Karpas-422 (cell line): ENCODE data around the gene CNGA1. TPM values are rescaled to one million over a fixed set of nuclear protein-coding genes. Genes with fewer than 3 reads are reported as not detected.
A peak's percentile ranks its signal among the peaks of the same experiment; 100 is the strongest.

Experiments used
- DNase-seq: peaks from one replicate; pipeline ENCODE4 v3.0.0-alpha.2; 2015
- H2AFZ ChIP-seq: fragments of 200-600 bp; sonication (generic); 2 replicates; pipeline ENCODE4 v1.6.1; 2014; ENCODE audit warnings: antibody characterized with exemption, low read length, mixed read lengths
- H3K27ac ChIP-seq: fragments of 200-600 bp; sonication (generic); 2 replicates; pipeline ENCODE4 v1.5.1; 2014; ENCODE audit warnings: mild to moderate bottlenecking, low read length, moderate library complexity
- H3K27me3 ChIP-seq: fragments of 200-600 bp; sonication (generic); 2 replicates; pipeline ENCODE4 v1.6.1; 2014; ENCODE audit warnings: low read length, mixed read lengths
- H3K36me3 ChIP-seq: fragments of 200-600 bp; sonication (generic); 2 replicates; pipeline ENCODE4 v1.6.1; 2014; ENCODE audit warnings: low read length, mixed read lengths; ENCODE audit not compliant: insufficient read depth
- H3K4me1 ChIP-seq: fragments of 200-600 bp; sonication (generic); 2 replicates; pipeline ENCODE4 v1.6.1; 2014; ENCODE audit warnings: mild to moderate bottlenecking, low read length, mixed read lengths
- H3K4me2 ChIP-seq: fragments of 200-600 bp; sonication (generic); 2 replicates; pipeline ENCODE4 v1.6.1; 2014; ENCODE audit warnings: low read length, low read depth, mild to moderate bottlenecking; ENCODE audit not compliant: poor library complexity, severe bottlenecking
- H3K4me3 ChIP-seq: fragments of 200-600 bp; sonication (generic); 2 replicates; pipeline ENCODE4 v1.5.1; 2014; ENCODE audit warnings: mild to moderate bottlenecking, antibody characterized with exemption, low read length, mixed read lengths
- H3K79me2 ChIP-seq: fragments of 200-600 bp; sonication (generic); 2 replicates; pipeline ENCODE4 v1.6.1; 2014; ENCODE audit warnings: mild to moderate bottlenecking, low read length, mixed read lengths
- H3K9ac ChIP-seq: fragments of 200-600 bp; sonication (generic); 2 replicates; pipeline ENCODE4 v1.6.0; 2014; ENCODE audit warnings: low read length
- H3K9me2 ChIP-seq: fragments of 200-600 bp; sonication (generic), shearing (Covaris generic); replicated peaks from 2 replicates; pipeline ENCODE4 v1.6.0; 2014; ENCODE audit warnings: mild to moderate bottlenecking, low read length, moderate library complexity; ENCODE audit not compliant: insufficient read depth
- H3K9me3 ChIP-seq: fragments of 300-700, 200-600 bp; sonication (generic); 2 replicates; pipeline ENCODE4 v1.6.1; 2014; ENCODE audit warnings: low read length, mixed read lengths
- H4K20me1 ChIP-seq: fragments of 200-600 bp; sonication (generic); 2 replicates; pipeline ENCODE4 v1.6.1; 2014; ENCODE audit warnings: mild to moderate bottlenecking, antibody characterized with exemption, low read length, low read depth; ENCODE audit not compliant: insufficient read depth
- total RNA-seq: library from RNA; depleted of rRNA; stranded (reverse); fragments of >200 nt; shearing (Covaris generic); gene quantifications from 2 replicates; pipeline ENCODE4 v1.2.3, GENCODE V29; 2014; ENCODE audit warnings: low replicate concordance

CNGA1 gene
- total RNA-seq, 1 experiment from 2014 or later: not detected

DNA sequence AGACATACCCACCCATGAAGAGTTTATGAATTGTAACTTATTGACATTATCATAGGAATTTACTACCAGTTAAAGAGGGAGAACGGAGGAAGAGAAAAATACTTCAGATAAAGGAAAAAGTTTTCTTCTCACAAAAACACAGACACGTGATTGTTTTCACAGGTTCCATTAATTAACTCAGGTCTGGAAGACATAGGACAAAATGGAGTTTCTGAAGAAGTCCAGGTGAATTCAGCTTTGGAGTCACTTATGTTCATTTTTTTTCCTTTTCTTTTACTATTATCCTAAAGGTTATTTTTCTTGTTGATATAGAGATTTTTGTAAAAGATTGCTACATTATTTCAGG is 20.6 kb upstream of the CNGA1 start:
- H3K27me3 ChIP-seq: no peaks in the 10 kb centered on the region
- H3K36me3 ChIP-seq: no peaks in the 10 kb centered on the region
- no peaks in the 10 kb centered on the region for H4K20me1 ChIP-seq
- H3K4me2 ChIP-seq: peak overlapping the region; percentile 54
- peaks cover 63% of the 10 kb centered on the region for H3K4me1 ChIP-seq
- peak overlapping the region; percentile 80 for H3K27ac ChIP-seq
- H3K79me2 ChIP-seq: no peaks in the 10 kb centered on the region
- peak overlapping the region; percentile 3; the same call in 1 of the 2 replicates for H2AFZ ChIP-seq
- H3K9me3 ChIP-seq: no peaks in the 10 kb centered on the region
- no peak overlapping the region for H3K4me3 ChIP-seq
- H3K9ac ChIP-seq: no peak overlapping the region
- H3K9me2 ChIP-seq: no peaks in the 10 kb centered on the region
- DNase-seq: no peak

- Histone ChIP-seq H3K79me2 (no peaks in the 10 kb centered on the region), H3K4me3 (0 out of 2 replicates have a peak overlapping the region, but pooled peaks have one; percentile 19), H4K20me1 (no peaks in the 10 kb centered on the region), H3K9me3 (no peaks in the 10 kb centered on the region), H3K9ac (no peak overlapping the region), H3K4me1 (peaks cover 63% of the 10 kb centered on the region), H3K36me3 (no peaks in the 10 kb centered on the region), H3K4me2 (peak overlapping the region; percentile 54), H3K27ac (peak overlapping the region; percentile 80), H3K9me2 (no peaks in the 10 kb centered on the region), H2AFZ (no peak overlapping the region), H3K27me3 (no peaks in the 10 kb centered on the region)
- DNase-seq: no peak
Measured at GRCh38 chr4:48035952-48036351, 19.5 kb upstream of the CNGA1 start.

DNA sequence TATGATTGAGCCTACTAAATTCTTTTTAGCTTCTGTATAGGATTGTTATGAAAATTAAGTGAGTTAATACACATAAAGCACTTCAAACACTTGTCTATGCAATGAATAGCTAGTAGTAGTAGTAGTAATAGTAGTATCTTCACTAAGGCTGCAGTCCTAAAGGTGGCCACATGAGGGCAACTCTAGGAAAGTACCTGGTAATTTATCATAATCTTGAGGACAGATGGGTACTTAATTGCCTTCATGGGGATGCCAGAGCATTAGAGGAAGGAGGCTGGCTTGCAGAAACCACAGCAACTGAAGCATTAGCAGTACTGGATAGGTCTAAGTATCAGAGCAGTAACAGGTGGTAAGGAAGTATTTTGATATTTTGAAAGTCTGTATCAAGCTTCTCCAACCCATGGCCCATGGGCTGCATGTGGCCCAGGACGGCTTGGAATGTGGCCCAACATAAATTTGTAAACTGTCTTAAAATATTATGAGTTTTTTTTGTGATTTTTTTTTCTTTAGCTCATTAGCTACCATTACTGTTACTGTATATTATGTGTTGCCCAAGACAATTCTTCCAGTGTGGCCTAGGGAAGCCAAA is 17.4 kb upstream of the CNGA1 start:
- Histone ChIP-seq H3K27me3 (no peaks in the 10 kb centered on the region), H3K4me2 (no peak overlapping the region), H3K79me2 (no peaks in the 10 kb centered on the region), H4K20me1 (no peaks in the 10 kb centered on the region), H3K9ac (no peak overlapping the region), H3K36me3 (no peaks in the 10 kb centered on the region), H3K9me2 (no peaks in the 10 kb centered on the region), H3K4me1 (peaks cover 54% of the 10 kb centered on the region), H2AFZ (no peak overlapping the region), H3K27ac (no peak overlapping the region), H3K4me3 (no peak overlapping the region), H3K9me3 (no peaks in the 10 kb centered on the region)
- DNase-seq: peak; percentile 91

DNA sequence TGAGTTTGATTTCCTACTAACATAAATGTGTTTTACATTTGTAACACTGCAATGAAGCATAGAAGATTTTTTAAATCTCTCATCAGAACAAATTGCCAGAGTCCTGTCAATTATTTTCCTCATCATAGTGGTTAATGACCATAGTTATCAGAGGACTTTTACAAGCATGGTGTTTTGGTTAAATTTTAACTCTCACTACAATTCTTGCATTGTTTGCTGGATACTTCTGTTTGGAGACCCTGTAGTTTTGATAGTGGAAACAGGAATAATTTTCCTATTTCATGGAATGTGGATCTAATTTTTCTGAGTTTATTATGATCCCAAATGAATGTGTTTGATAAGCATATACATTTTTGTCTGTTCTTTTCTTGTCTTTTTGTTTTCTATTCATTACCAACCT is 16.9 kb upstream of the CNGA1 start:
- H3K4me1 ChIP-seq: peaks cover 59% of the 10 kb centered on the region
- H3K27ac ChIP-seq: no peak overlapping the region
- no peak for DNase-seq
- no peaks in the 10 kb centered on the region for H4K20me1 ChIP-seq
- H3K4me3 ChIP-seq: no peak overlapping the region
- H3K36me3 ChIP-seq: no peaks in the 10 kb centered on the region
- no peaks in the 10 kb centered on the region for H3K27me3 ChIP-seq
- H3K9me3 ChIP-seq: no peaks in the 10 kb centered on the region
- H3K79me2 ChIP-seq: no peaks in the 10 kb centered on the region
- no peaks in the 10 kb centered on the region for H3K9me2 ChIP-seq
- H3K4me2 ChIP-seq: no peak overlapping the region
- H3K9ac ChIP-seq: no peak overlapping the region
- H2AFZ ChIP-seq: no peak overlapping the region

DNA sequence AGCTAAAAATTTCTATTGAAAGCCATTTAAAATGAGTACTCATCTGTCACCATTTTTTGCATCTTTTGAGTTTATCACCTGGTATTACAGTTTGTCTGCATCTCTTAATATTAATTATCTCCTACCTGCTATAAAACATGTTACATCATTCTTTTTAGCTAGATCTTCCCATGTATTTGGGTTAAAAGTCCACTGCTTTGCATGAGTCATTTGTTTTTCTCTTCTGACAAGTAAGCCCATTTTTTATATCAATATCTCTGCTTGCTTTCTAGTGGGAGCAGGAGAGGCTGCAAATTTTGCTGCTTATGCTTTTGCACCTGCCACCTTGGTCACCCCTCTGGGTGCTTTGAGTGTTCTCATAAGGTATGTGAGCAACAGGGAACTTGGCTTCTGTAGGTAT is 16.2 kb upstream of the CNGA1 start:
- Histone ChIP-seq H3K36me3 (no peaks in the 10 kb centered on the region), H3K27me3 (no peaks in the 10 kb centered on the region), H3K4me2 (no peak overlapping the region), H3K9ac (no peak overlapping the region), H3K9me2 (no peaks in the 10 kb centered on the region), H3K4me1 (peaks cover 60% of the 10 kb centered on the region), H3K27ac (no peak overlapping the region), H3K79me2 (no peaks in the 10 kb centered on the region), H4K20me1 (no peaks in the 10 kb centered on the region), H2AFZ (no peak overlapping the region), H3K4me3 (no peak overlapping the region), H3K9me3 (no peaks in the 10 kb centered on the region)
- DNase-seq: no peak

GRCh38 chr4:48031802-48032525 is 15.5 kb upstream of the CNGA1 start:
- H3K4me3 ChIP-seq: no peak overlapping the region
- no peaks in the 10 kb centered on the region for H3K36me3 ChIP-seq
- no peak overlapping the region for H3K4me2 ChIP-seq
- H4K20me1 ChIP-seq: no peaks in the 10 kb centered on the region
- H3K79me2 ChIP-seq: no peaks in the 10 kb centered on the region
- no peaks in the 10 kb centered on the region for H3K9me2 ChIP-seq
- H3K27me3 ChIP-seq: no peaks in the 10 kb centered on the region
- H3K9ac ChIP-seq: no peak overlapping the region
- no peaks in the 10 kb centered on the region for H3K9me3 ChIP-seq
- no peak overlapping the region for H3K27ac ChIP-seq
- DNase-seq: no peak
- no peak overlapping the region for H2AFZ ChIP-seq
- peaks cover 52% of the 10 kb centered on the region for H3K4me1 ChIP-seq

- Histone ChIP-seq H3K4me2 (no peak overlapping the region), H3K36me3 (no peaks in the 10 kb centered on the region), H3K9me3 (no peaks in the 10 kb centered on the region), H4K20me1 (no peaks in the 10 kb centered on the region), H3K79me2 (no peaks in the 10 kb centered on the region), H3K9me2 (no peaks in the 10 kb centered on the region), H2AFZ (no peak overlapping the region), H3K9ac (no peak overlapping the region), H3K4me1 (peaks cover 37% of the 10 kb centered on the region), H3K27ac (no peak overlapping the region), H3K27me3 (no peaks in the 10 kb centered on the region), H3K4me3 (no peak overlapping the region)
- no peak for DNase-seq
Measured at GRCh38 chr4:48030470-48030869, 14.0 kb upstream of the CNGA1 start.

- no peak overlapping the region for H3K27ac ChIP-seq
- peaks cover 21% of the 10 kb centered on the region for H3K4me1 ChIP-seq
- no peaks in the 10 kb centered on the region for H3K9me2 ChIP-seq
- H3K9me3 ChIP-seq: no peaks in the 10 kb centered on the region
- H3K4me3 ChIP-seq: no peak overlapping the region
- H3K9ac ChIP-seq: no peak overlapping the region
- no peak for DNase-seq
- H2AFZ ChIP-seq: no peak overlapping the region
- no peaks in the 10 kb centered on the region for H3K27me3 ChIP-seq
- no peaks in the 10 kb centered on the region for H4K20me1 ChIP-seq
- H3K79me2 ChIP-seq: no peaks in the 10 kb centered on the region
- no peaks in the 10 kb centered on the region for H3K36me3 ChIP-seq
- no peak overlapping the region for H3K4me2 ChIP-seq
Measured at GRCh38 chr4:48028696-48029095, 12.2 kb upstream of the CNGA1 start.
